Endodermal cell (in vitro differentiated cells): ENCODE data around the gene PDLIM5. TPM values are rescaled to one million over a fixed set of nuclear protein-coding genes. Genes with fewer than 3 reads are reported as not detected.
"Not testable (repeated sequence)": the region's sequence is repeated elsewhere in the genome, so short reads cannot be mapped to it uniquely, and the experiment has no call there.

ENCODE experiments used
- DNase-seq: peaks from one replicate; pipeline ENCODE4 v3.0.0-alpha.2; 2017
- H3K27ac ChIP-seq: 2 replicates; pipeline ENCODE4 v1.5.1; 2013; ENCODE audit warnings: mild to moderate bottlenecking, low read depth, low read length, moderate library complexity
- H3K27me3 ChIP-seq: 2 replicates; pipeline ENCODE4 v1.6.1; 2013; ENCODE audit warnings: mild to moderate bottlenecking, low read length, moderate library complexity; ENCODE audit not compliant: insufficient read depth, control insufficient read depth, poor library complexity, severe bottlenecking
- H3K36me3 ChIP-seq: 2 replicates; pipeline ENCODE4 v1.7.0; 2013; ENCODE audit warnings: mild to moderate bottlenecking, low read length, moderate library complexity; ENCODE audit not compliant: control insufficient read depth, insufficient read depth
- H3K4me1 ChIP-seq: one replicate; pipeline ENCODE4 v1.7.0; 2013; ENCODE audit warnings: low read length; ENCODE audit not compliant: control insufficient read depth, insufficient read depth
- H3K4me3 ChIP-seq: 2 replicates; pipeline ENCODE4 v1.5.1; 2013; ENCODE audit warnings: mild to moderate bottlenecking, low read length, moderate library complexity
- H3K9ac ChIP-seq: 2 replicates; pipeline ENCODE4 v1.6.1; 2013; ENCODE audit warnings: mild to moderate bottlenecking, low read length, moderate library complexity; ENCODE audit not compliant: poor library complexity, severe bottlenecking; ENCODE audit errors: extremely low read depth
- H3K9me3 ChIP-seq: 2 replicates; pipeline ENCODE4 v1.6.1; 2013; ENCODE audit warnings: mild to moderate bottlenecking, low read length, moderate library complexity; ENCODE audit not compliant: control insufficient read depth
- H3K27ac Mint-ChIP-seq: 2 replicates; pipeline ENCODE4 v1.8.0; 2020; ENCODE audit warnings: mixed read lengths
- H3K27me3 Mint-ChIP-seq: 2 replicates; pipeline ENCODE4 v1.8.0; 2021; ENCODE audit warnings: mild to moderate bottlenecking, mixed read lengths; ENCODE audit not compliant: insufficient read depth
- H3K36me3 Mint-ChIP-seq: 2 replicates; pipeline ENCODE4 v1.8.0; 2020; ENCODE audit warnings: low read depth, mixed read lengths
- H3K4me1 Mint-ChIP-seq: 2 replicates; pipeline ENCODE4 v1.8.0; 2020; ENCODE audit warnings: mixed read lengths
- H3K4me3 Mint-ChIP-seq: 2 replicates; pipeline ENCODE4 v1.8.0; 2020; ENCODE audit warnings: mild to moderate bottlenecking, moderate library complexity, mixed read lengths
- H3K9me3 Mint-ChIP-seq: 2 replicates; pipeline ENCODE4 v1.8.0; 2020; ENCODE audit warnings: mild to moderate bottlenecking, mixed read lengths
- CTCF ChIP-seq: fragments of 200-600 bp; sonication (generic); conservative IDR thresholded peaks from 2 replicates; pipeline ENCODE4 v1.5.0; 2021; ENCODE audit warnings: antibody characterized with exemption, mild to moderate bottlenecking
- WGBS, 2 experiments: methylation state at CpG; one replicate each; pipeline versions ENCODE4 v1.1.5 to v1.1.7; 2013; ENCODE audit warnings: missing lambda C conversion rate in 2 of 2, mixed read lengths in 1 of 2; ENCODE audit not compliant: insufficient coverage in 1 of 2, insufficient read length in 1 of 2; 5-methylcytosine and 5-hydroxymethylcytosine counted together
- total RNA-seq, 2 donors: library from RNA; stranded (reverse); fragmentation: NEBNext Ultra II Directional in 1 of 2; extraction: Animal tissue kit (Norgen Biotek cat#: 25700) in 1 of 2; gene quantifications; 2 replicates in 1 of 2; 3 replicates in 1 of 2; pipeline ENCODE4 v1.2.1, GENCODE V29; 2021

The PDLIM5 gene
- total RNA-seq, 2 donors from 2014 or later: 91.0 to 149 TPM

DNA sequence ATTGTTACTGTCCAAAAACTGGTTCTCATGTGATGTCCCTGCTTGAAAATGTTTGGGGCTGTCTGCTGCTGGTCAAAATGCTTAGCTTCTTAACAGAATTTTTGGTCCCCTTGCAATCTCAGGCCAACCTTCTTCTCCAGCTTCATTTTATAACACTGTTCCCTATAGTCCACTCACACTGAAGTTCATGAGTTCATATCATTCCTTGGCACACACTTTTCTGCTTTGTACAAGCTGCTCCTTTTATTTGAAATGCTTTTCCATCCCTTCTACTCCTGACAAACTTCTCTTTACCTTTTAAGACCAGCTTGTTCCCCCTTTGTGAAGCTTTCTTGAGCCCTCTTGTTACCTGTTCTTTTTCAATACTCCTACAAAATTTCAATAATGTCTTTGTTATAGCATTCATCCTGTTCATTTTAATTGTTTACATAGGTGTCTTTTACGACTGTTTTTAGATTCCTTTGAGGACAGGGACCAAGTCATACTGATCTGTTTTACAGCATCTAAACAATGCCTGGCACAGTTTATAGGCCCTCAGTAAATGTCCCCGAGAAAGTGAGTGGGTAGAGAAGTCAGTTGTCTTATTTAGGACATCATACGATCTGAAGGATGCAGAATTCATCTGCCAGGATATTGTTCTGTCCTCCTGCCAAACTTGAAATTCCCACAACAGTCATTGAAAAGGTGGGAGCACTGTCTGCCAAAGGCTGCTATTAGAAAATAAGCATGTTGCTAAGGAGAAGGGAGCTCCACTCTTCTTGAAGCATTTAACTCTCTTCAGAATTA lies 171.6 kb downstream of the PDLIM5 start:
- no peak overlapping the region for H3K4me3 ChIP-seq
- no peaks in the 10 kb centered on the region for H3K9me3 Mint-ChIP-seq
- no peaks in the 10 kb centered on the region for H3K9me3 ChIP-seq
- H3K4me1 ChIP-seq: no peaks in the 10 kb centered on the region
- no peak overlapping the region for H3K4me3 Mint-ChIP-seq
- TF ChIP-seq CTCF: no peak
- H3K4me1 Mint-ChIP-seq: peaks cover 14% of the 10 kb centered on the region
- DNase-seq: no peak
- H3K36me3 Mint-ChIP-seq: peaks cover 29% of the 10 kb centered on the region
- no peak overlapping the region for H3K27ac Mint-ChIP-seq
- H3K9ac ChIP-seq: no peak overlapping the region
- 83 to 97% methylated on average over 2 to 3 of the region's 3 CpGs for WGBS, 2 experiments
- no peaks in the 10 kb centered on the region for H3K27me3 ChIP-seq
- no peak overlapping the region for H3K27ac ChIP-seq
- peaks cover 45% of the 10 kb centered on the region for H3K36me3 ChIP-seq
- H3K27me3 Mint-ChIP-seq: no peaks in the 10 kb centered on the region

- H3K27me3 ChIP-seq: no peaks in the 10 kb centered on the region
- Mint-ChIP-seq H3K27ac (no peak overlapping the region), H3K4me3 (no peak overlapping the region), H3K36me3 (peaks cover 20% of the 10 kb centered on the region), H3K27me3 (no peaks in the 10 kb centered on the region), H3K4me1 (peaks cover 14% of the 10 kb centered on the region), H3K9me3 (no peaks in the 10 kb centered on the region)
- WGBS, 2 experiments: 85% methylated on average over 2 of the region's 3 CpGs; no CpG with 5 or more reads in 1 of the 2 experiments
- no peak for TF ChIP-seq CTCF
- no peaks in the 10 kb centered on the region for H3K9me3 ChIP-seq
- peaks cover 44% of the 10 kb centered on the region for H3K36me3 ChIP-seq
- no peaks in the 10 kb centered on the region for H3K4me1 ChIP-seq
- no peak overlapping the region for H3K4me3 ChIP-seq
- DNase-seq: no peak
- no peak overlapping the region for H3K27ac ChIP-seq
- no peak overlapping the region for H3K9ac ChIP-seq
These were observed 175.2 kb downstream of the PDLIM5 start for GRCh38 chr4:94626942-94627341.

- not testable (repeated sequence) for H3K4me1 ChIP-seq, H3K9me3 ChIP-seq, DNase-seq, H3K27me3 Mint-ChIP-seq, H3K4me3 ChIP-seq, H3K27ac ChIP-seq, H3K4me3 Mint-ChIP-seq, H3K9ac ChIP-seq, H3K9me3 Mint-ChIP-seq, H3K27ac Mint-ChIP-seq, H3K27me3 ChIP-seq
- 95 to 97% methylated on average over 4 to 8 of the region's 8 CpGs for WGBS, 2 experiments
- Mint-ChIP-seq H3K36me3 (peaks cover 22% of the 10 kb centered on the region), H3K4me1 (peaks cover 19% of the 10 kb centered on the region)
- peaks cover 35% of the 10 kb centered on the region for H3K36me3 ChIP-seq
These were observed 177.3 kb downstream of the PDLIM5 start for GRCh38 chr4:94629058-94629457.
